HG02870 (cell line): Measurements from ENCODE around the gene CCDC146.
"Not testable (repeated sequence)": the region's sequence is repeated elsewhere in the genome, so short reads cannot be mapped to it uniquely, and the experiment has no call there.

ENCODE experiments used
- ATAC-seq: cut with Tn5 transposase; IDR thresholded peaks from one replicate; pipeline ENCODE4 v1.9.1; 2021; ENCODE audit warnings: mild to moderate bottlenecking, moderate library complexity; ENCODE audit not compliant: unreplicated experiment

CCDC146 gene

DNA sequence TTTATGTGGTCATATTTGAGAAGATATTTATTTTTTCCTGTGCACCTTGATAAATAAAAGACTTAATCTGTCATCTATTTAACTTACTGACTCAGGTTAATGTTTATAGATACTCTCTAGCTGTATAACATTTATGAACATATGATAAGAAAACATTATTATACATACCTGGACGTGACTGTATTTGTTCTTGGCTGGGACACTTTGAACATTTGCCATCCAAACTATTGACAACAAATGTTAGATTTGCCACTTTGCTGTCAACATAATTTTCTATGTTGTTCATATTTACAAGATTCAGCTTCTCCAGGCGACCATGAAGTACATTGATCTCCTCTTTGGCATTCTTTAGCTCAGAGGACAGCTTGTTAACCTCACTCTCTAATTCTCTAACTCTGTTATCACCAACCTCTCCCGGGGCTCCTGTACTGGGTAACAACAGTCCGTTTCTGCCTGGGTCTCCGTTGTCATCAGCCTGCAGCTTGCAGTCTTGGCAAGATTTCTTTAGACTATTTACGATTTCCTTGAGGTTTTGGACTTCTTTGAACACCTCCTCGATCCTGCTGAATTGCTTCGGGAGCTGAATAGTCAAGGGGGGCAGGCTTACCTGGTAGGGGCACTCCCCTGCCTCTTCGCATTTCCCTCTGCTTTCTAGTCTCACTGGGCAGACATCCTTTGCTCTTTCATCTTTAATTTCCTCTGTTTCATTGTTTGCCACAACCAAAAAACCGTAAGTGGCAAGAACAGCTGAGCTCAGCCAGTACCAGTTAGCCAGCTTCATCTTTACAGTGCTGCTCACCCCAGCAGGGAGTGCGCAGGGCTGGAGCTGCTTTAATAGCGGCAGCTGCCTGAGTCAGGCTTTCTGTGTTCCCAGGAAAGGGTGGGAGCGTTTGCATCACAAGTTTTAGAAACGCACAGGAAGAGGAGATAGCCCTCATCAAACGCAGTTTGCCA lies 76.9 kb downstream of the CCDC146 start, which contains the start of gene FGL2:
FGL2 (minus strand) TSS at position 807 of the 954 bp plus-strand sequence; CDS start at position 781, 26 bp downstream.
- ATAC-seq = no peak

DNA sequence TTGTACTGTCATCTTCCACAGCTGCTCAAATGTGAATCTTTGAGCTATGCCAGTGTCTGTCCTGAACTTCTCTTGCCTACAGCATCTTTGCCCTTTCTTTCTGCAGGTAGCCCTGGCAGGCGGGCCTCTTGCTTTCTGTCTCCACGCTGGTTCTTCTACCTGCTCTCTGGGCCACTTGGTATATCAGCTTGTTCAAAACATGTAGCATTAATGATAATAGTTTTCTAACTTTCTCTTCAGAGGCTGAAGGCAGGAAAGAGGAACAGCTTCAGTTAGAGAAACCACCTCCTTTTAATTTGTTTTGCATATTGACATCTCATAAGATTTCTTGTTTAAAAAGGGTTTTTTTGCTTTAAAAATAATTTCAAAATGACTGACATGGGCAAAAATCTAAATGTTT lies 78.1 kb downstream of the CCDC146 start:
- ATAC-seq = no peak

DNA sequence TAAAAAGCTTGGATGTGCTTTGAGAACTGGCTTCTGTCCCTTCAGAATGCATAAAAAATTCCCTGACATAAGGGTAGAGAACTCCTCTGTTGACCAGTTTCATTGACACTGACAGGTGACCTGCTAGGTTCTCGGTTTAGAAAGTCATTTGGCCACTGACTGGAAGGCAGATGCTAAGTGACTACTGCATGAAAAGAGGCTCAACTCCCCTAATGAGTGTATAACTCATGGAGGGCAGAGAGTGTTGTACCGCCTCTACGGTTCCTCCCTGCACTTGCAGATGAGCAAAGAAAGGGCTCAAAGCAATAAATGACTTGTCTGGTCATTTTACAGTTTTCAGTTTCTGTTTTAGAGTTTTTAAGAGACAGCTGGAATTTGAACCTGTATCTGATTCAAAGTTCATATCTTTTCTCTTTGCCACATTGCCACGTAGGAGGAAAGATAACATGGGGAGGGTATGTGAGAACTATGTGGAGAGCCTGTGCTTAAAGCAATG lies 80.1 kb downstream of the CCDC146 start:
- ATAC-seq = peak; percentile 89

DNA sequence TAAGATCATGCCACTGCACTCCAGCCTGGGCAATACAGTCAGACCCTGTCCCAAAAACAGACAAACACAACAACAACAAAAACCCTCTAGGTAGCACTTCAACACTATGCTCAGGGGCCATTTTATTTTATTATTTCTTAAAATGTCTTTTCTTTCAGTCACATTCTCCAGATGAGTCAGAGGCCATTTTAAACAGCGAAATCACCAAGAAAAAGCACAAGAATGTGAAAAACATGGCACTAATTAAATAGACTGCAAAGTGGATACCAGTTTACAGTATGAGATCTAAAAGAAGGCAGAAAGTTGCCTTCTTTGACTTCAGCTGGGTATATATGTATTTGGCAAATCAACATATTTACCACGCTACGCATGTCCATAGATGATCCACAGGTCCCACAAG lies 83.3 kb downstream of the CCDC146 start:
- no peak for ATAC-seq

DNA sequence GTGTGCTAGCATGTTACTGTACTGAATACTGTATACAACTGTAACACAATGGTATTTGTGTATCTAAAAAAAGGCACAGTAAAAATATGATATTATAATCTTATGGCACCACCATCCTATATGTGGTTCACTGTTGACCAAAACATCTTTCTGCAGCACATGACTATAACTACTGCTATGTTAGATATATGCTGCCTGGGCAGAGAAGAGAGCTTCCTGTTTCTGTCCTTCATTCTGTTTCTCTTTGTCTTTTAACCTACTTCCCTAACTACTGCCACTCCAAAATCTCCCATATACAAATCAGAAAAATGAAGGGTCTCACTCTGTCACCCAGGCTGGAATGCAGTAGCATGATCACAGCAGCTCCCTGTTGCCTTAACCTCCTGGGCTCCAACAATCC lies 86.0 kb downstream of the CCDC146 start:
- ATAC-seq = no peak

DNA sequence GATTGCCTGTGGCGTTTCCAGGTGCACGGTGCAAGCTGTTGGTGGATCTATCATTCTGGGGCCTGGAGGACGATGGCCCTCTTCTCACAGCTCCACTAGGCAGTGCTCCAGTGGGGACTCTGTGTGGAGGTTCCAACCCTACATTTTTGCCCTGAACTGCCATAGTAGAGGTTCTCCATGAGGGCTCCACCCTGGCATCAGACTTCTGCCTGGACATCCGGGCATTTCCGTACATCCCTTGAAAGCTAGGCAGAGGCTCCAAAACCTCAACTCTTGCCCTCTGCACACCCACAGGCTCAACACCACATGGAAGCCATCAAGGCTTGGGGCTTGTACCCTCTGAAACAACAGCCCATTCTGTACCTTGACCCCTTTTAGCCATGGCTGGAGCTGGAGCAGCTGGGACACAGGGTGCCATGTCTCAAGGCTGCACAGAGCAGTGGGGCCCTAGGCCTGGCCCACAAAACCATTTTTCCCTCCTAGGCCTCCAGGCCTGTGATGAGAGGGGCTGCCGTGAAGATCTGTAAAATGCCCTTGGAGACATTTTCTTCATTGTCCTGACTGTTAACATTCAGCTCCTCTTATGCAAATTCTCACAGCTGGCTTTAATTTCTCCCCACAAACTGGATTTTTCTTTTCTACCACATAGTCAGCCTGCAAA lies 87.2 kb downstream of the CCDC146 start:
- ATAC-seq = no peak

DNA sequence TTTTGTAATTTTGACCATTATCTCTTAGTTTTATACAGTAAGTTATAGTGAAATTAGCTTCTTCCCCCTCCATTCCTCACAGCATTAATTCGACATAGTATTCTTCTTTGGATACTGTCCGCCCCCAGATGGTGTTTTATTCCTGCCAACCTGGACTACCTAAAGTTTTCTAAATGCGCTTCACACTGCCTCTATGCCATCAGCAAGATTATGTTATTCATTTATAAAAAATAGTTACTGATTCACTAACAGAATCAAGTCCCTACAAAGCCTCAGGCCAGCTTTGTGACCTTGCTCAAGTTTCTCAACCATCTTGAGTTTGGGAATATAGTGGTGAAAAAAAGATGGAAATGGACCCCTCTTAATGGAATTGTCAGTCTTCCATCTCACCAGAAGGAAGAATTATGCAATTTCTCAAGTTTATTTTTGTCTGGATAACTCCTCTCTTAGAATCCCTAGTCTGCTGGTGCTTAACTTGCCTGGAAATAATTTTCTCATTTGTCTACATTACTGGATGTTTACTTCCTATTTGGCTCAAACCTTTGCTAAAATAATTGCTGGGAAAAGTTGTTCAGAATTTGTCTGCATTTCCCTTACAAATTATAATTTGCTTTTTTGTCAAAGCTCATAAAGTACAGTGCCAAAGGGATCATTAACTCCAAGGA lies 93.9 kb downstream of the CCDC146 start:
- no peak for ATAC-seq

DNA sequence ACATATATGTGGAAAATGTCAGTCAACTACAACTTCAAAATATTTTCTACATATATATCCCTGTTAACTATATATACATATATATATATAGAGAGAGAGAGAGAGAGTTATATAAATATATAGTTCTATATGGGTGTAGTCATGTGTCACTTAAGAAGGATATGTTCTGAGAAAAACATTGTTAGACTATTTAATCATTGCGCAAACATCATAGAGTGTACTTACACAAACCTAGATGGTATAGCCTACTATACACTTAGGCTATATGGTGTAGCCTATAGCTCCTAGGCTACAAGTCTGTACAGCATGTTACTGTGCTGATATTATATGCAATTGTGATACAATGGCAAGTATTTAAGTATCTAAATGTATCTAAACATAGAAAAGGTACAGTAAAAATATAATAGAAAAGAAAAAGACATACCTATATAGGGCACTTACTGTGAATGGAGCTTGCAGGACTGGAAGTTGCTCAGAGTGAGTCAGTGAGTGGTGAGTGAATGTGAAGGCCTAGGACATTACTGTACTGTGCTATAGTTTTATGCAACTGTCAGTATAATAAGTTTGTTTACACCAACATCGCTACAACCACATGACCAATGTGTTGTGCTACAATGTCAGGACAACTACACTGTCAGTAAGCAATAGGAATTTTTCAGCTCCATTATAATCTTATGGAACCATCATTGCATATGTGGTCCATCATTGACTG lies 95.2 kb downstream of the CCDC146 start:
- no peak for ATAC-seq

DNA sequence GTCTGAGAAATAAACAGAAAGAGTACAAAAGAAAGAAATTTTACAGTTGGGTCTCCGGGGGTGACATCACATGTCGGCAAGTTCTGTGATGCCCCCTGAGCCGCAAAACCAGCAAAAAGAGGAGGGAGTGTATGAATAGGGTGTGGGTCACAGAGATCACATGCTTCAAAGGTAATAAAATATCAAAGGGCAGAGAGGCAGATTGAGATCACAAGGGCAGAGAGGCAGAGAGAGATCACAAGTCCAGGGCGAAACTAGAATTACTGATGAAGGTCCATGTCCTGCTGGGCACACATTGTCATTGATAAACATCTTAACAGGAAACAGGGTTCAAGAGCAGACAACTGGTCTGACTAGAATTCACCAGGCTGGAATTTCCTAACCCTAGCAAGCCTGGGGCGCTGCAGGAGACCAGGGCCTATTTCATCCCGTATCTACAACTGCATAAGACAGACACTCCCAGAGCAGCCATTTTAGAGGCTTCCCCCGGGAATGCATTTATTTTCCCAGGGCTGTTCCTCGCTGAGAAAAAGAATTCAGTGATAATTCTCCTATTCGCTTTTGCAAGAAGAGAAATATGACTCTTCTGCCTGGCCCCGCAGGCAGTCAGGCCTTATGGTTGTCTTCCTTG lies 97.4 kb downstream of the CCDC146 start:
- not testable (repeated sequence) for ATAC-seq

DNA sequence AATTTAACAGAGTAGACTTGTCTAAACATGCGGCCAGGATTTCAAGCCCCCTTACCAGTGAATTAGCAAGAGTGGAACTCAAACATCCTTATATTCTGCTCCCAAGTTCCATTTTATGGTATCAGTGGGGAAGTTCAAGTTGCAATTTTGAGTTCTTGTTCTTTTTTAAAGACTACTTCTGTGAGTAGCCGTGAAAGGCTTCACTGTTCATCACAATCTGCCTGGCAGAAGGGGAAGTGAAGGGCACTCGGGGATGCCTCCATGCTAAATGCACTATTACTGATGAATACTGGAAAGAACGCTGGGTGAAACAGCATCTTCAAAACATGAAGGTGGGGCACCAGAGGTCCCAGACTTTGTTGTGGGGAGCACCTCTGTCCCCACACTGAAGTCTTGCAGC lies 99.7 kb downstream of the CCDC146 start:
- ATAC-seq = no peak

DNA sequence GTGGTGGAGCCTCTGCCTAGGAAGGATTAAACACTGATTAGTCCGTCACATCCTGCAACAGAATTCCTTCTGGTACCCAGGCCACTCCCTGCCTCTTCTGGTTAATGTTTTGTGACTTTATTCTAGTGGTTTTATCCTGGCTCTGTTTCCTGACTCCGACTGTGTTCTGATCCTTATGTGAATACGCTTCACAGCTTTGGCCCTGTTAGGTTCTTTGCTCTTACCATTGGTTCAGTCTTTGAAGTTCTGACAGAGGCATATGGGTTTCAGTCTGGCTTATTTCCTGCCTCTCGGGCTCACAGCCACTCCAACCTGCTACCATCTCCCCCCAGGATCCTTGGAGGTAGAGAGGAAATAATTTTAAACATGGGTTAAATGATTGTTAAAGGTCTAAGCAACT lies 100.4 kb downstream of the CCDC146 start:
- ATAC-seq = no peak

DNA sequence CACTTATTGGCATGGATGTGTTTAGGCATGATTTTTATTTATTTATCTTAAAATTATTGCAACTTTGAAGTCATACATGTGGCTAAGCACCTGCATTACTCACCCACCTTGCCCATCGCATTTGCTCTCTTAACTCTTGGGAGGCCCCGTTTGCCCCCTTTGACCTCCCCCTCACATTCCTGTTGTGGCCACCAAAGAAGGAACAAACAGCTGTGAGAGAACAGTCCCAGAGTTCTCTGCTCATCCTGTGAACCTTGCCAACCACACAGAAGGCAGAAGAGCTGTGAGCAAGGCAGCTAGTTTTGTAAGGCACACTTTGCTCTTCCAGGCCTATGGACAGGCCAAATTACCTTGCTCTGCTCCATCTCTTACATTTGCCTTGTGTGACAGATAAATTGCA lies 100.8 kb downstream of the CCDC146 start:
- no peak for ATAC-seq

DNA sequence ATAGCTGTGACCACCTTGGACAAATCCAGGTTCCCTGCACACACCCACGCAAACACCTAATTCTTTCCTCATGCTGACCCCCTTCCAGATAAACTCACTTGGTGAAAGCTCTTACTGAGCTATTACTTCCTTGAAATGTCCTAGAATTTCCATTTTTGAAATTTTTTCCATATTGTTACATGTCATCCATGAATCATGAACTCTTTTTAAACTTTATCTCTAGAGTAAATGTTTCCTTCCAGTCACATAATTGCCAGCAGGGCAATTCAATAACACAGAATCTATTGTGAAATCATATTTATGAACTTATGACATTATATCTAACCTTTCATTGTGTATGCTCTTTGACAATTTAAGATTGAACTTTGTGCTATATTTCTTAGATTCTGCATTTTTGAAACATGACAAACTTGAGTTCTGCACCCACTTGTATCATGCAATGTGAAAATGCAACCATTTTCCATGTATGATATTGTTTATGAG lies 104.0 kb downstream of the CCDC146 start:
- no peak for ATAC-seq

DNA sequence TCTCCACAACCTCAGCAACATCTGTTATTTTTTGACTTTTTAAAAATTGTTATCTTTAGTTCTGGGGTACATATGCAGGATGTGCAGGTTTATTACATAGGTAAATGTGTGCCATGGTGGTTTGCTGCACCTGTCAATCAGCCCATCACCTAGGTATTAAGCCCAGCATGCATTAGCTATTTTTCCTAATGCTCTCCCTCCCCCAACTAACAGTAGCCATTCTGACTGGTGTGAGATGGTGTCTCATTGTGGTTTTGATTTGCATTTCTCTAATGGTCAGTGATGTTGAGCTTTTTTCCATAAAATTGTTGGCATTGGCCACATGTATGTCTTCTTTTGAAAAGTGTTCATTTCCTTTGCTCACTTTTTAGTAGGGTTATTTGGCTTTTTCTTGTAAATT lies 106.4 kb downstream of the CCDC146 start:
- not testable (repeated sequence) for ATAC-seq

DNA sequence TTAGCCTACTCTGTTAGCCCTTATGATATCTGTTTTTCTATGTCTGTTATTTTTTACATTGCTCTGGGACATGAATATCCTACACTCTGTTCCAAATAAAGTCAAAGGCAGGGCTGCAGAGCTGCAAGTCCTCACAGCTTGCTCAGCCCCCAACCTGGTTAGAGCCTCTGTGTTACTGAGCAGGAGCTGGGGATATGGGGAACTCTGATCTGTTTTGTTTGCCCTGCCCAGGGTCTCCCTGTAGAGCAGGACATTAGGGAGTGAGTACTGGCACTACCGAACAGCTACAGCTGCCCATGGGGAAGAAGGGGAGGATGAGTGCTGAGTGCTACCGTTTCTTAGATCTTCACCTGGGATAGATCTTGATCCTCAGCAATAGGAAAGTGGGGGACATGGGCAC lies 110.1 kb downstream of the CCDC146 start:
- ATAC-seq = no peak

DNA sequence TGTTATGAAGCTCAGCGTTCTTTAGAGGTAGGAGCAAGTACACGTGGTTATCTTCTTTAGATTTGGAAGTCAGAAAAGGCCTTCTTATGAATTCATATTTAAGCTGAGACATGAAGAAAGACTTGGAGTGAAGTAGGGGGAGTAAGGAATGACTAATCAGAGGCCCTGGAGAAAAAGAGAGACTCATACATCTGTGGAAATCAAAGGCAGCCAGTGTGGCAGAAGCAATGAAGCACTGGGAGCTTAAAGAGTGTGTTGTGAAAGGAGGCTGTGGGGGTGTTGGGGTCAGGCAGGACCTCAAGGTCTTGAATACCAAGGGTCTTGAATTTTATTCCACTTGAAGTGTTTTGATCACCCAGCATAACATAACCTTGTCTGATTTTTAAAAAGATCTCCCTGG lies 112.9 kb downstream of the CCDC146 start:
- no peak for ATAC-seq

DNA sequence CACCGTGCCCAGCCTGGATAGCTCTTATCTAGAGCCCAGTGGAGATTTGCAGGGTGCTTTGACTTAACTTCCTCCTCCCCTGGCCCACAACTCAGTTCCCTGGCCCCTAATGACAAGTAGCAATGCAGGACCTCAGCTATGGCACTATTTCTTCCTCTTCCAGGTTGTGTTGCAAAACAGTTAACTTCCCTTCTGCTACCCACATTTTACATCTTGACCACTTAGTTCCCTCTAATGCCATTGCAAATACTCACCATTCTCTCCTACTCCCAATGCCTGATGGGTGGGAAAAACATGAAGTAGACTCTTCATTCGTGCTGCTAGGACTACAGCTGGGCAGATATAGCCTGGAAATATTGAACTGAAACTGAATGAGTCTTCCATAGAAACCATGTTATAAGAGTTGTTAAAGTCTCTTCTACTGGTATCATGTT lies 116.3 kb downstream of the CCDC146 start:
- no peak for ATAC-seq

DNA sequence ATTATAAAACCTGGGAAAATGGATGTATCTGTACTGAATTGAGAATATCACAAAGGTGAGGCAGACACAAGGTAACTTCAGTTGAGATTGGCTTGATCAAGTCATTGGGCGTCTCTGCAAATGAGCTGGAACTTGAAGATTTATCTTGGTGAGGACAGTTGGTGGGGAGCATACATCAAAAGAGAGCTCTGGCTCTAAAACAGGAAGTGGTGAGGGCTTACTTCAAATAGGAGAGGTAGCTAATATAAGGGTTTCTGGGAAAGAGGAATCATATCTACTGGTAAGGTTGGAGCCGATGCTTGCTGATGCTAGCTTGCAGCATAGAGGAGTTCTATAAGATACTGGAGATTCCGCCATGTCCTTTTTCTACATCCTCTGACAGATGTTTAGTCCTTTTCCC lies 117.1 kb downstream of the CCDC146 start:
- no peak for ATAC-seq

DNA sequence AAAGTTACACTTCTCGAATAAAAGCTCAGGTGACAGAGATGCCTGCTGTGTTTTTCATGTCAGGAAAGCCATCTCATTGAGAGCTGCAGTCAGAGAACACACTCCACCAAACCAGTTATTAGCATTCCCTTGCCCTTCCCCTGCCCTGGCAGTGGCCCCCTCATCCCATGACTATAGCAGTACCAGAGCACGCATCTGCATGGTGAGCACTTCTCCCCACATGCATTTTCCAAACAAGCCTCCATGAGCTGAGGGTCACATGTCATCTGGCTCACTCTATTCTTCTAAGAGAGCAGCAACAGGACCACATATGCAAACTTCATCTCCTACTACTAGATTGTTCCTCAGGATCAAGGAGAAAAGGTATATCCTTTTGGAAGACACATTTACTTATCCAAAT lies 119.7 kb downstream of the CCDC146 start:
- ATAC-seq = no peak

DNA sequence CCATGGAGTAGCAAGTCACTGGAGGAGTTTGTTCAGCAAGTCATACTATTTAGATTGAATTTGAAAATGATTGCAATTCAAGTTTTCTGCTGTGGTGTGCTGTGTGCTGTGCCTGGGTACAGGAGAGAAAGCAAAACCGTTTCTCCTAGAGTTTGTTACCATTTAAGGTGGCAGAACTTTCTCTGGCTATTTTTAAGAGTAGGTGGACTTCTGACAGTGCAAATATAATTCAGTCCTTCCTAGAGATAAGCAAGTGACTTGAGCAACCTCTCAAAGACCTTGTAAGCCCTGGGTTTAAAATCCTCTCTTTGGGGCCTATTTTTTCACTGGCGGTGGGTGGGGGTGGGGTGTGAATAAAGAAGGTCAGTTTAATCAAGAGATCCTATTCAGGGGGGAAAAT lies 120.1 kb downstream of the CCDC146 start:
- no peak for ATAC-seq
